ENCODE data around the gene CFAP157.

The CFAP157 gene

GRCh38 chr9:127716412-127716811 lies 9.6 kb downstream of the CFAP157 start:
- no peak for DNase-seq

DNA sequence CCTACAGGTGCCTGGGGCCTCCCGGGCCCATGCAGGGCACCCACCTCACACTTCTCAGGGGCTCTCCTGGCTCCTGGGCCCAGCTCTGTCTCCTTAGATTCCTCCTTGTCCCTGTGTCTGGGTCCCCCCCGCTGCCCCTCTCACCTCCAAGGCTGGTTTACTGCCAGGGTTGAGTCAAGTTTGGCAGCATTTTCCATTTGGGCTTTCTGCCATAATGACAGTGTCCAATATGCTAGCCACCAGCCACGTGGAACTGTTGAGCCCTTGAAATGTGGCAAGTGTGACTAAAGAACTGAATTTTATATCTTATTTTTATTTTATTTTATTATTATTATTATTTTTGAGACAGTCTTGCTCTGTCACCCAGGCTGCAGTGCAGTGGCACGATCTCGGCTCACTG lies 11.0 kb downstream of the CFAP157 start:
- no peak for DNase-seq

DNA sequence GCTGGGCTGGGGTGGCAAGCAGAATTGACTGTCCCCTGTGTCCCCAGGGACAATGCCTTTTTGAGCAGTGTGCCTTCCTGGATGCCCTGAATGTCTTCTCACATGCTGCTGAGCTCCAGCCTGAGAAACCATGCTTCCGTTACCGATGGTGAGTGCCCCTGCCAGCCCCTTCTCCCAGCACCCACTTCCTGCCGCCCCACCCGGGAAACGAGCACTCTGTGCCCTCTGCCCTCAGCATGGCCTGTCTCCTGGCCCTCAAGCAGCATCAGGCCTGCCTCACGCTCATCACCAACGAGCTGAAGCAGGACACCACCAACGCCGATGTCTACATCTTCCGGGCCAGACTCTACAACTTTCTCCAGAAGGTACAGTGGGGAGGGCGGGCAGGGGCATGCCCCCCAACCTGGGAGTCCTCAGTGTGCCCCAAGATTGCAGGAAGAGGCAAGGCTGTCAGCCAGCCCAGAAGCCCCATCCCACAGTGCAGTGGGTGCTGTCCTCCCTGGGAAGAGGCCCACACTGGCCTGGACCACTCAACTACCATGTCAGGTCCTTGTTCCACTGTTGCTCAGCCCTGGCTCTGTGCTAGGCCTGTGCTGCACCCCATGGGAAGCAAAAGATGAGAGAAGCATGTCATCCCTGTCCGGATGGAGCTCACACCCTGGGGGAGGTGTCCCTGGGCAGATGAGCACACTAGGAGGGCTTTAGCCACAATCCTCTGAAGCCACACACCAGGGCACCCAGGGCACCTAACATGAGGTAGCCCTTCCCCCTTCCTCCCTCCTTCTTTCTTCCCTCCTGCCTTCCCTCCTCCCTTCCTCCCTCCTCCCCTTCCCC lies 13.5 kb downstream of the CFAP157 start:
- no peak for DNase-seq

GRCh38 chr9:127720865-127721227 lies 14.1 kb downstream of the CFAP157 start:
- DNase-seq: no peak

GRCh38 chr9:127721391-127721821 lies 14.6 kb downstream of the CFAP157 start:
- DNase-seq: no peak

- no peak for DNase-seq
Observed at GRCh38 chr9:127722055-127722745, 15.4 kb downstream of the CFAP157 start.

DNA sequence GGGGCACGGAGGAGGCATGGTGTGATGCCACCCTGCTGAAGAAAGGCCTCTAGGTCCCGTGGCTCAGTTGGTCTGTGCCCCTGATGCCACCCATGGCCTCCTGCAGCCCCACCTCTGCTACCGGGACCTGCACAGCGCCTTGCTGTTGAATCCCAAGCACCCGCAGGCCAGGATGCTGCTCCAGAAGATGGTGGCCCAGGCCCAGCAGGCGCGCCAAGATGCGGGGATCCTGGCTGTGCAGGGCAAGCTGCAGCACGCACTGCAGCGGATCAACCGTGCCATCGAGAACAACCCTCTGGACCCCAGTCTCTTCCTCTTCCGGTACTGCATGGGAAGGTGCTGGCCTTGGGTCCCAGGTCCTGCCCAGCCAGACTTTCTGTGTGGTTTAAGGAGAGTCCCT lies 16.2 kb downstream of the CFAP157 start:
- DNase-seq: no peak

DNA sequence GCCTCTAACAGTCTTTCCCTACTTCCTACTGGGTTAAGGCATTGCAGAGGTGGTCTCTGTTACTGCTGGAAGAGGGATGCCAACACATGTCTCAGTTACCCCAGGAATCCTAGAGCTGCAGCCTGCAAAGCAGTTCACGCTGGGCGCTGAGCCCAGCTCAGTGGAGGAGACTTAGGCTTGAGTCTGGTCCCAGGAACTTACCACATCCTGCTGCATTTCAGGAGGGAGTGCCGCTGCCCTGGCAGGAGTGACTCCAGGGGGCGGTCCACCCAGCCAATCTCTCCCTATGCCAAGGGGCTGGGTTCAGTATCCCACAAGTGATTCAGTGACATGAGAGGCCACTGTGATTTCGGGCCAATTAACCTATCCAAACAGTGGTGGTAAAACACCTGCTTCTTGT lies 16.7 kb downstream of the CFAP157 start:
- no peak for DNase-seq

- no peak for DNase-seq
Observed at GRCh38 chr9:127724012-127724411, 17.2 kb downstream of the CFAP157 start.

DNA sequence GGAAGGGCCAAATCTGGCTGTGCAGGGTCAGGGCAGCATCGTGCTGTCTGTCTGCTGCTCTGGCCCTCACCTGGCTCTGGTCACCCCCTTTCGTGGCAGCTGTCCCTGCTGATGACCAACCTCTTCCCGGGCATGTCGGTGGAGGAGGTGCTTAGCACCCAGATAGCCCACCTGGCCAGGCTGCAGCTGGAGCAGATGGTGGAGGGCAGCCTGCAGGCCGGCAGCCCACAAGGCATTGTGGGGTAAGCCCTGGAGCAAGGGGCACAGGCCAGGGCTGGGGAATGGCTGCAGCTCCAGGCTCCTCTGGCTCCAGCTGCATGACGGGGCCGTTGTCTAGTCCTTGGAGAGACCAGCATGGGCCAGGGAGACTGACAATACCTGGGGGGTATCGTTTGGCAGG lies 20.1 kb downstream of the CFAP157 start:
- DNase-seq: no peak

DNA sequence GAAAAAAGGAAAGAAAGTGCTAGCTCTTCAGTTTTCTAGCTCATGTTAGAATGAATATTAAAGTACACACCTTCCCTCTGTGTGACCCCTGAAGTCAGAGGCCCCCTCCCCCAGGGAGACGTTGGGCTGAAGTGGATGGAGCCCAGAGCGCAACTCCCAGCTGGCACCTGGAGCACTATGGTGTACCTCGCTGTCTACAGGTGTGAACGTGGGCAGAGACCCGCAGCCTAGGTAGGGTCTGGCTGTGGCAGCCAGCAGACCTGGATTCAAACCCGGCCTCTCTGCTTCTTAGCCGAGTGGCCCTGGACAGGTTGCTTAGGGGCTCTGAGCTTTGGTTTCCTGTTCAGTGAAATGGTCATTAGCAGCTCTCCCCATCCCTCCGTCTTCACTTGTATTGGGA lies 22.0 kb downstream of the CFAP157 start:
- no peak for DNase-seq

DNA sequence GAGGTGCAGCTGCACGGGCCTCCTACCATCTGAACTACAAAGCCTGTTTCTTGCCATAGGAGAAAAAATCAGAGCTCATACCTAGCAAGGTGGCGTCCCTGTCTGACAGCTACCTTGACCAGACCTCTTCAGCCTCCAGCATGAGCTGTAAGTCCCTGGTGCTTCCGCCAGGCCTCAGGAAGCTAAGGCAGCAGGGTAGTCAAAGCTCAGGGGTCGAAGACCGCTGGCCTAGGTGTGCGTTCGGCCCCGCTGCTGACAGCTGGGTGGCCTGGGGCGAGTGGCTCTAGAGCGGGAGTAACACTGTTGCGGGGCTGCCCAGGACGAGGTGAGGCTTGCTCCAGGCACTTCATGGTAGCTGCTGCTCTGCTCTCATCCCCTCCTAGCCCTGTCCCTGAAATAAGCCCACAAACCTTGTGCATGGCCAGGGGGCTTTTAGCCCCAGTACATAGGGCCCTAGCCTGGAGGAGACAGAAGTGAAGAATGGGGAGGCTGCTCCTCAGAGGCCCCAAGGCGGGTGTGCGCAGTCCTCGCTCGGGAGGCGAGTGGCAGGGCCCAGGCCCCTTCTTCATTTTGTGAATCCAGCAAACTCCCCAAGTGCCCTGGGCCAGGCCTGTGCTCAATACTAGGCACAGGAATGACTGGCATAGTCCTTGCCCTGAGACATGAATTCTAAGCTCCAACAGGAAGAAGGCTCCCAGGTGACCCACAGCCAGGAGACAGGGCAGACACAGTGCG lies 22.9 kb downstream of the CFAP157 start:
- DNase-seq: no peak

DNA sequence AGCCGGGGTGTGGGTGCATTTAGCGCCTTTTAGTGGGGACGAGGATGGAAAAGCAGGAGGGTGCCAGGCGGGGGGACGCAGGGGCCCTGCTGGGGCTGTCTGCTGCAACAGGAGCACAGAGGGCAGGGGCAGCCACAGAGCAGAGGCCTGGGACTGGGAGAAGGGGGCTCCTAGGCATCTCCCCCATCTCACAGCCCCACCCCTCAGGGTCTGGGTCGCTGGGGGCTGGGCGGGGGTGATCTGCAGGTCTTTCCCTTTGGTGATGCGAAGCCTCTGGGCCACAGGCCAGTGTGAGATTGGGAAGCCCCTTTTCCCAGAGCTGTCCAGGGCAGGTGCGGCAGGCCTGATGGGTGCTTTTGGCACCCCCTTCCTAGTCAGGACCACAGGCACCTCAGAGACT lies 23.5 kb downstream of the CFAP157 start:
- no peak for DNase-seq

DNA sequence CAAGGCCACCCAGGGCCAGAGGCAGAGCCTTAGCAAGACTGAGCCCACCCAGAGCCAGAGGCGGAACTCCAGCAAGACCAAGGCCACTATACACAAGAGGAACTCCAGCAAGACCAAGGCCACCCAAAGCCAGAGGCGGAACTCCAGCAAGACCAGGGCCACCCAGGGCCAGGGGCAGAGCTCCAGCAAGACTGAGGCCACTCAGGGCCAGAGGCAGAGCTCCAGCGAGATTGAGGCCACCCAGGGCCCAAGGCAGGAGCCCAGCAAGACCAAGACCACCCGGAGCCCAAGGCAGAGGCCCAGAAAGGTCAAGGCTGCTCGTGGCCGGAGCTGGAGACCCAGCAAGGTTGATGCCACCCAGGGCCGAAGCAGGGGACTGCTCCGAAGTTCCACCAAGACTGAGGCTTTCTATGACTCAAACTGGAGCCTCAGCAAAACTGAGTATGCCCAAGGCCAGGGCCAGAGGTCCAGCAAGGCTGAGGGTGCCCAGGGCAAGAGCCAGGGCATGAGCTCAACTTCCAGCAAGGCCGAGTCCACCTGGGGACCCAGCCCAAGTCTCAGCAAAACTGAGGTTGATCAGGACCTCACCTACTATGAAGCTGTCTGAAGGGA lies 24.1 kb downstream of the CFAP157 start:
- DNase-seq: no peak

DNA sequence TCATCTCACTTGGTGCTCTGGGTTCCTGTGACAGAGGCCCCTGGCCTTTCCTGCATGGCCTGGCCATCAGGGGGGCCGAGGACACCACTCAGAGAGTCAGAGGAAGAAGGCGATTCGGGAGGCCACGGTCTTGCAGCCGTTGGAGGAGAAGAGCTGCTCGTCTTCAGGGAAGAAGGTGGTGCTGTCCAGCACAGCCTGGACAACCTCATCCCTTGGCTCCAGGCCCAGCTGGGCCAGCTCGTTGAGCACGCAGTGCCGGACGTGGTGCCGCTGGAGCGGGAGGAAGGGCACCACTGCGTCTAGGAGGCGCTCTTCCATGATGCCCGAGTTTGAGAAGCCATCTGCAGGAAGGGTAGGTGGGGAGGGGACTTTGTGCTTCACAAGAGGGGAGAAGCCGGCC lies 25.1 kb downstream of the CFAP157 start:
- DNase-seq: no peak

DNA sequence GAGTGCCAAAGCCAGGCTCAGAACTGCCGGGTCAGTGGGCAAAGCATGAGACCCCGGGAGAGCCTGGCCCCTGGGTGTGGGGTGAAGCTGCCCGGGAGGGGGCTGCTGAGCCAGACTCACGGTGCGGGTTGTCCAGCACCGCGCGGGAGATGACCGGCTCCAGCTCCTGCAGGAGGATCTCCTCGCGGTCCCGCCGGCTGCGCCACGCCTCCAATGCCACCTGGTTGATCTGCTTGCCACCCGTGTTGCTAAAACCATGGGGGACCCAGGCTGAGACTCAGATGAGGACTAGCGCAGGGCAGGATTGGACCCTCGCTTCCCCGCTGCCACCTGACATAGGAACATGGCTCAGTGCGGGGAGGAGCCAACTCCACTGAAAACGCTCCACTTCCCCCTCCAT lies 25.7 kb downstream of the CFAP157 start:
- no peak for DNase-seq

- no peak for DNase-seq
Observed at GRCh38 chr9:127733614-127734013, 26.8 kb downstream of the CFAP157 start.

DNA sequence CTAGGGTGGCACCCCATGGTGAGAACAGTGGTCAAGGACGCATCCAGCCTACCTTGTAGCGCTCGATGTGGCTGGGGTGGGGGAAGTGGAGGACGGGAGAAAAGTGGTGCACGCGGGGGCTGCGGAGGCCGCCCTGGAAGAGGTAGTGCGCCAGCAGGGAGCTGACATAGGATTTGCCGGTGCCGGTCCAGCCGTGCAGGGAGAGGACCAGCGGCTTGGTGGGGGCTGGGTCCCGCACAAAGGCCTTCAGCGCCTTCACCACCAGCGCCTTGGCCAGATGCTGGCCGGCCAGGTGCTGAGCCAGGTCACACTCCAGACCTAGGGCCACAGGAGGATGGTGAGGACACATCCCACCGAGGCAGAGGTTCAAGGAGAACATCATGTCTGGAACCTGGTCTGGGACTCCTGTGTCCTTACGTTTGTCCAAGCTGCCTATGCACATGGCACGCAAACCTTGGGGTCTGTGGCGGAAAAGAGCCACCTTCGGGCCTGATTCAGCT lies 27.5 kb downstream of the CFAP157 start:
- no peak for DNase-seq

DNA sequence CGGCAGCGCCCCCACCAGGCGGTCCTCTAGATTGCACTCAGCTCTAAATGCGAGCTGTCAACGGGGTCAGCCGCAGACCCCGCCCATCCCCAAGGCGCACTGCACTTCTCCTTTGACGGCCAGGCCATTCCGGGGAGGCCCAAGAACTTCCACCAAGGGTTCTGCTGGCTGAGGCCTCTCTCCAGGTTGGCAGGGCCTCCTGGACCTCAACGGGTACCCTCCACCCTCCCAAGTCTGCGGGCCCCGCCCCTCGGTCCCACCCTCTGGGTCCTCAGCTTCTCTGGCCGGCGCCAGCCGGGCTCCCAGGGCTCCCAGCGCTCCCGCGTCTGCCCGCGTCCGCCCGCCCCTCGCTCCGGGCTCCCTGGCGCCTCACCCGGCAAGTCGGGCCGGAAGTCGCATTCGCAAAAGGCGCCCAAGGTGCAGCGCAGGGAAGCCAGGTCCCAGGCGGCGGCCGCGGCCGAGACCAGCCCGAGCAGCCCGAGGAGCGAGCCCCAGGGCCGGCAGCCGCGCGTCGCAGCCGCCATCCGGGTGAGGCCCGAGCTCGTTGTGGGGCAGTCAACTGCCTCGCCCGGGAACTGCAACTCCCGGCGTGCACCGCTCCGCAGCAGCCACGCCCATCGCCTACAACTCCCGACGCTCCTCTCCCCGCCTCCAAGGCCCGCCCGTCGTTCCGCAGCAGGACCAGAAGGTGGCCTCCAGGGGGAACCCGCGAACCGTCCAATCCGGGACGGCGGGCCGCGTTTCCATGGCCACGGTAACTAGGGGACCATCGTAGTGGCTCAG lies 28.1 kb downstream of the CFAP157 start, which contains the start of gene TOR2A:
Gene TOR2A, minus strand, starts transcription at position 548 of the 783 bp plus-strand sequence. Its CDS starts 24 bp downstream, at position 524.
- peak; percentile 96 for DNase-seq

DNA sequence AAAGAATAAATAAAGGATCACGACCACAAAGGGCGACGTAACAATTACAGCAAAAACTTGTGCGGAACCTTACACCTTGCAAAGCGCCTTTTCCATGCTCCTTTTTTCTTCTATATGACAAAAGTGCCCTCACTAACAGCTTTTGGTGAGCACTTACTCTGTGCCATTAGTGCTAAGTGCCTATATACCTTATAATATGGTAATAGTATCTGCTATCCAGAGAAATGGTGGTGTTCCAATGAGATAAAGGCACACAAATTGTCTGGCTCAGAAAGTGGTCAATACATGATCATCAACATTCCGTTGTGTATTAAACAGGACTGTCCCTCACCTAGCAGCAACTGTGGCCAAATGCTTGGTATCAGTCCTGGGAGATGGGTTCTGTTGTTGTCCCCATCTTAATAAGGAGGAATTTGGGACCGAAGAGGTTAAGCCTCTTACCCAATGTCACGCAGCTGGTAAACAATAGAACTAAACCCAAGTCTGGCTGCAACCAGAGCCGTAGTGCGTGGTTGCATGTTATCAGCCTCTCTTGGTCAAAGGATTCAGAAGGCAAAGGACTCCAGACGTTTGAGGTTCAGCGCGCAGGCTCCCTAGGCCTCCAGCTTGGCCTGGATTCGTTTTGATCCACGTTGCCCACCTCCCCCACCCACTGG lies 28.9 kb downstream of the CFAP157 start:
- DNase-seq: no peak

DNA sequence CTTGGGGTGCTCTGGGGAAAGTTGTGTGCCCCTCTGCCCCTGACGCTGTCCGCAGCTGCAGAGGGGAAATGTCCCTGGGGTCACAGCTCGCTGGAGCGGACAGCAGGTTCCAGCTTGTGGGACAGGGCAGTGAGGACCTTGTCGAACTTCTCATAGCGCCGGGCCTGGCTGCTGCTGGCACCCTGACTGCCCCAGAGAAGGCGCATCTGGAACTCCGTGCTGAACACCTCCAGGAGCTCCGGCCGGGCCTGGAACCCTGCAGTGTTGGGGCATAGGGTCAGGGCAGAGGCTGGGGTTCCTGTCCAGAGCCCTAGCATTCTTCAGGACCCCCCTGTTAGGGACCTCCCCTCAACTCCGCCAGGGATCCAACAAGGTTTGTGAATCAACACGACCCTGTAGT lies 31.9 kb downstream of the CFAP157 start:
- DNase-seq: no peak

Data from hematopoietic multipotent progenitor cell treated with erythropoietin and hydrocortisone succinate and interleukin-3 and kit ligand, for 8 days (in vitro differentiated cells).